C4-2B (cell line): ENCODE data around the gene HGF.
"Not testable (repeated sequence)": the region's sequence is repeated elsewhere in the genome, so short reads cannot be mapped to it uniquely, and the experiment has no call there.

Experiments
- H3K27ac ChIP-seq: fragments of 450-650 bp; 2 replicates; pipeline ENCODE4 v1.5.1; 2017
- CTCF ChIP-seq: fragments of 450-650 bp; conservative IDR thresholded peaks from 2 replicates; pipeline ENCODE4 v1.5.1; 2017; ENCODE audit warnings: mild to moderate bottlenecking
- ZFX ChIP-seq: fragments of 450-650 bp; IDR thresholded peaks from 2 replicates; pipeline ENCODE4 v1.6.1; 2017

HGF gene

GRCh38 chr7:81769891-81770727 is at the start of gene HGF:
Gene HGF (minus strand): TSS chr7:81770047. CDS start chr7:81769971, 76 bp downstream.
- no peak within 1 kb of the TSS for H3K27ac ChIP-seq
- TF ChIP-seq ZFX (no peak), CTCF (no peak)

- H3K27ac ChIP-seq, result no peak overlapping the region
- TF ChIP-seq CTCF (no peak), ZFX (no peak)
Observed at GRCh38 chr7:81816312-81816711, 46.5 kb upstream of the HGF start.

- not testable (repeated sequence) for H3K27ac ChIP-seq
Observed at GRCh38 chr7:81812866-81813476, 43.1 kb upstream of the HGF start.

- H3K27ac ChIP-seq, result no peak overlapping the region
- TF ChIP-seq ZFX (no peak), CTCF (no peak)
Observed at GRCh38 chr7:81811956-81812865, 42.4 kb upstream of the HGF start.

- H3K27ac ChIP-seq, result no peak overlapping the region
- TF ChIP-seq ZFX, result no peak
- no peak for TF ChIP-seq CTCF
Observed at GRCh38 chr7:81810476-81811155, 40.8 kb upstream of the HGF start.

- not testable (repeated sequence) for H3K27ac ChIP-seq
Observed at GRCh38 chr7:81808310-81808709, 38.5 kb upstream of the HGF start.

- H3K27ac ChIP-seq, result no peak overlapping the region
- TF ChIP-seq CTCF, result no peak
- no peak for TF ChIP-seq ZFX
Observed at GRCh38 chr7:81803267-81803666, 33.4 kb upstream of the HGF start.

- TF ChIP-seq CTCF, result no peak
- no peak for TF ChIP-seq ZFX
- no peak overlapping the region for H3K27ac ChIP-seq
Observed at GRCh38 chr7:81802251-81802650, 32.4 kb upstream of the HGF start.
